Naive thymus-derived CD4-positive, alpha-beta T cell (primary cell): ENCODE results near the gene ZNF576. TPM values are rescaled to one million over a fixed set of nuclear protein-coding genes. Genes with fewer than 3 reads are reported as not detected.

ENCODE experiments used
- ATAC-seq: fragments of 150-1000 bp; cut with Tn5 transposase; 2 replicates; pipeline ENCODE4 v1.10.0; 2021; ENCODE audit warnings: mild to moderate bottlenecking, moderate library complexity
- CTCF ChIA-PET: fragments of 350-600 bp; sonication (Branson Sonifier 250); formaldehyde crosslinking; loops from one replicate; lab custom pipeline; 2021; ENCODE audit warnings: antibody characterized with exemption; lab: Charles Lee
- POLR2A ChIA-PET: fragments of 350-600 bp; sonication (Branson Sonifier 250); formaldehyde crosslinking; loops from one replicate; lab custom pipeline; 2021; ENCODE audit warnings: antibody characterized with exemption, inconsistent platforms; lab: Charles Lee
- DNase-seq, 9 donors: peaks; one replicate each; pipeline versions ENCODE4 v3.0.0 to v3.0.0-alpha.2; 2020 to 2022; ENCODE audit warnings: mixed read lengths in 1 of 9
- H3K27ac ChIP-seq: one replicate; pipeline ENCODE4 v1.7.0; 2013; ENCODE audit warnings: mild to moderate bottlenecking, low read depth, low read length, moderate library complexity
- H3K27me3 ChIP-seq, 2 donors: one replicate each; pipeline ENCODE4 v1.7.0; 2013; ENCODE audit warnings: low read length in 2 of 2, mild to moderate bottlenecking in 2 of 2, moderate library complexity in 2 of 2; ENCODE audit not compliant: control insufficient read depth in 2 of 2, insufficient read depth in 2 of 2
- H3K36me3 ChIP-seq, 3 experiments: 1 replicate in 2 of 3; 2 replicates in 1 of 3; pipeline ENCODE4 v1.7.0; 2013; ENCODE audit warnings: low read length in 3 of 3, mild to moderate bottlenecking in 3 of 3, moderate library complexity in 1 of 3; ENCODE audit not compliant: insufficient read depth in 3 of 3, control insufficient read depth in 2 of 3
- H3K4me1 ChIP-seq, 2 donors: one replicate each; pipeline ENCODE4 v1.7.0; 2013; ENCODE audit warnings: low read length in 2 of 2, mild to moderate bottlenecking in 2 of 2, moderate library complexity in 1 of 2; ENCODE audit not compliant: control insufficient read depth in 2 of 2, insufficient read depth in 2 of 2
- H3K4me3 ChIP-seq: 2 replicates; pipeline ENCODE4 v1.7.0; 2013; ENCODE audit warnings: mild to moderate bottlenecking, low read length
- H3K9me3 ChIP-seq, 3 experiments: 1 replicate in 2 of 3; 2 replicates in 1 of 3; pipeline ENCODE4 v1.7.0; 2013; ENCODE audit warnings: low read length in 3 of 3; ENCODE audit not compliant: control insufficient read depth in 2 of 3
- H3K27ac Mint-ChIP-seq, 9 donors: one replicate each; pipeline ENCODE4 v1.8.0; 2020 to 2022; ENCODE audit warnings: mixed read lengths in 9 of 9, mild to moderate bottlenecking in 8 of 9, moderate library complexity in 5 of 9, inconsistent platforms in 2 of 9
- H3K27me3 Mint-ChIP-seq, 5 donors: one replicate each; pipeline ENCODE4 v1.8.0; 2021 to 2022; ENCODE audit warnings: mixed read lengths in 5 of 5, mild to moderate bottlenecking in 1 of 5
- H3K36me3 Mint-ChIP-seq, 5 donors: one replicate each; pipeline ENCODE4 v1.8.0; 2020 to 2022; ENCODE audit warnings: mixed read lengths in 5 of 5, mild to moderate bottlenecking in 3 of 5, inconsistent platforms in 1 of 5
- H3K4me1 Mint-ChIP-seq, 7 donors: one replicate each; pipeline ENCODE4 v1.8.0; 2020 to 2022; ENCODE audit warnings: mixed read lengths in 7 of 7, mild to moderate bottlenecking in 3 of 7, inconsistent platforms in 1 of 7
- H3K4me3 Mint-ChIP-seq, 10 donors: one replicate each; pipeline ENCODE4 v1.8.0; 2020 to 2022; ENCODE audit warnings: mild to moderate bottlenecking in 10 of 10, mixed read lengths in 10 of 10, moderate library complexity in 6 of 10, inconsistent platforms in 2 of 10
- H3K9me3 Mint-ChIP-seq, 11 donors: one replicate each; pipeline ENCODE4 v1.8.0; 2020 to 2022; ENCODE audit warnings: mixed read lengths in 11 of 11, mild to moderate bottlenecking in 4 of 11, inconsistent platforms in 1 of 11, moderate library complexity in 1 of 11
- intact Hi-C, 2 donors: fragments of 100-400 bp; cut with micrococcal nuclease; formaldehyde crosslinking; loops; one replicate each; pipeline ENCODE4 v1.15.1; 2023
- polyA plus RNA-seq, 2 donors: library from polyadenylated mRNA; unstranded; fragments of 300-500 nt; fragmentation: Illumina TruSeq; gene quantifications; one replicate each; pipeline ENCODE4 v1.2.3, GENCODE V29; 2021
- total RNA-seq, 6 experiments: library from RNA in 5 of 6; stranded (reverse) in 5 of 6; gene quantifications; 1 replicate in 5 of 6; 2 replicates in 1 of 6; pipeline ENCODE4 v1.2.3 and lab custom pipeline; 2021 to 2026

Gene ZNF576
- total and polyA plus RNA-seq, 7 experiments from 2014 or later, result 8.6 to 20.6 (median 15.7) TPM

DNA sequence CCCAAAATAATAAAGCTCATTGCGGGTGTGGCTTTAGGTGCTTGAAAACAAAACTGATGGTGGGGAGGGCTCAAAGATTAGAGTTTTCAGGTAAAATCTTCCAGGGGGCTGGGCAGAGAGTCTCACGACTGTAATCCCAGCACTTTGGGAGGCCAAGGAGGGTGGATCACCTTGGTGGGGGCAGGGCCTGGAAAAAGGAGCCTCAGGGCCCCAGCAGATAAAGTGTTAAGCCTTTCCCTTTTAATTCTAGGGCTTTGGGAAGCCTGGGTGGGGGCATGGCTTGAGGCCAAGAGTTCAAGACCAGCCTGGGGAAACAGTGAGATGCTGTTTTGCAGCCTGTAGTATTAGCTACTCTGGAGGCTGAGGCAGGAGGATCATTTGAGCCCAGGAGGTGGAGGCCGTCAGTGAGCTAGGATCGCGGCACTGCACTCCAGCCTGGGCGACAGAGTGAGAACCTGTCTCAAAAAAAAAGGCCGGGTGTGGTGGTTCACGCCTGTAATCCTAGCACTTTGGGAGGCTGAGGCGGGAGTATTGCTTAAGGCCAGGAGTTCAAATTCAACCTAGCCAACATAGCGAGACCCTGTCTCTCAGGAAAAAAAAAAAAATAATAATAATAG lies 2.2 kb upstream of the ZNF576 start:
- Mint-ChIP-seq H3K4me1 (peaks cover 32 to 60% (median 53%) of the 10 kb centered on the region in 7 donors), H3K27ac (peak overlapping the region; percentile 36 to 100 (median 88)), H3K36me3 (peaks cover 0 to 16% (median 10%) of the 10 kb centered on the region in 5 donors), H3K27me3 (peaks cover 0 to 4% (median 0%) of the 10 kb centered on the region in 5 donors), H3K4me3 (peak overlapping the region; percentile 2 to 97 (median 88)), H3K9me3 (peaks cover 0 to 5% (median 0%) of the 10 kb centered on the region in 11 donors)
- ATAC-seq, result no peak
- no peak overlapping the region for H3K4me3 ChIP-seq
- no peaks in the 10 kb centered on the region for H3K27me3 ChIP-seq
- intact Hi-C loops, result loop anchor here (1.0 kb wide), 4 partner anchors 39 to 147 kb away; no protein-coding TSS in a partner anchor
- DNase-seq, result no peak
- CTCF ChIA-PET, result interaction anchor here (0.6 to 5.5 kb wide), 24 partner anchors 12 to 166 kb away, joined by 3 to 122 read pairs (median 6); partner anchors contain the start of genes PINLYP, XRCC1 and ZNF575
- peaks cover 23 to 28% of the 10 kb centered on the region in 2 donors for H3K4me1 ChIP-seq
- H3K27ac ChIP-seq, result peak overlapping the region; percentile 95
- H3K36me3 ChIP-seq, result peaks cover under 1 to 30% (median 4%) of the 10 kb centered on the region in 3 experiments
- H3K9me3 ChIP-seq, result no peaks in the 10 kb centered on the region
- POLR2A ChIA-PET, result interaction anchor here (0.7 to 5.0 kb wide), 10 partner anchors 19 to 155 kb away, joined by 4 to 51 read pairs (median 6); partner anchors contain the start of genes PINLYP, XRCC1 and ZNF575

- Histone ChIP-seq H3K4me1 (peaks cover 18 to 28% of the 10 kb centered on the region in 2 donors), H3K36me3 (peaks cover 4 to 38% (median 6%) of the 10 kb centered on the region in 3 experiments), H3K27ac (peak overlapping the region; percentile 95), H3K27me3 (no peaks in the 10 kb centered on the region), H3K9me3 (no peaks in the 10 kb centered on the region), H3K4me3 (peak overlapping the region; percentile 81)
- Mint-ChIP-seq H3K4me1 (peaks cover 27 to 55% (median 45%) of the 10 kb centered on the region in 7 donors), H3K9me3 (peaks cover 0 to 5% (median 0%) of the 10 kb centered on the region in 11 donors), H3K4me3 (peak overlapping the region; percentile 84 to 98 (median 95)), H3K27ac (peak overlapping the region; percentile 98 to 100 (median 100)), H3K27me3 (peaks cover 0 to 4% (median 0%) of the 10 kb centered on the region in 5 donors), H3K36me3 (peaks cover 0 to 14% (median 10%) of the 10 kb centered on the region in 5 donors)
- intact Hi-C loops, result loop anchor here (1.0 to 5.0 kb wide), 5 partner anchors 40 to 148 kb away; no protein-coding TSS in a partner anchor
- peak; percentile 72 for ATAC-seq
- POLR2A ChIA-PET, result interaction anchor here (0.7 to 5.0 kb wide), 12 partner anchors 20 to 156 kb away, joined by 4 to 51 read pairs (median 6); partner anchors contain the start of genes PINLYP, XRCC1 and ZNF575
- CTCF ChIA-PET, result interaction anchor here (0.6 to 5.5 kb wide), 27 partner anchors 11 to 190 kb away, joined by 3 to 122 read pairs (median 5); partner anchors contain the start of genes PINLYP, XRCC1 and ZNF575
- DNase-seq, result peak; percentile 68 to 82 (median 76)
These were observed 1.4 kb upstream of the ZNF576 start for GRCh38 chr19:43594710-43595604.

DNA sequence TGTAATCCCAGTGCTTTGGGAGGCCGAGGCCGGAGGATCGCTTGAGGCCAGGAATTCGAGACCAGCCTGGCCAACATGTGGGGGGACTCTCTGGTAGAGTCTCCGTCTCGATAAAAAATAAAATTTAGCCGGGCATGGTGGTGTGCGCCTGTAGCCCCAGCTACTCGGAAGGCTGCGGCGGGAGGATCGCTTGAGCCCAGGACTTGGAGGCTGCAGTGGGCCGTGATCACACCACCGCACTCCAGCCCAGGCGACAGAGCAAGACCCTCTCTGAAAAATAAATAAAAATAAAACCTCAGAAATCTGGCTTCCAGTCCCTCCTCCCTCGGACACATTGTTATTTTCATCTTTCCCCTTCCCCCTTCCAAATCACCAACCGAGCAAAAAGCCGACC lies 793 bp upstream of the ZNF576 start:
- DNase-seq (peak in 1 of 9 donors; percentile 35), ATAC-seq (no peak)
- intact Hi-C loops, result loop anchor here in 1 of 2 donors (5.0 kb wide), 1 partner anchor 133 kb away; no protein-coding TSS in a partner anchor

DNA sequence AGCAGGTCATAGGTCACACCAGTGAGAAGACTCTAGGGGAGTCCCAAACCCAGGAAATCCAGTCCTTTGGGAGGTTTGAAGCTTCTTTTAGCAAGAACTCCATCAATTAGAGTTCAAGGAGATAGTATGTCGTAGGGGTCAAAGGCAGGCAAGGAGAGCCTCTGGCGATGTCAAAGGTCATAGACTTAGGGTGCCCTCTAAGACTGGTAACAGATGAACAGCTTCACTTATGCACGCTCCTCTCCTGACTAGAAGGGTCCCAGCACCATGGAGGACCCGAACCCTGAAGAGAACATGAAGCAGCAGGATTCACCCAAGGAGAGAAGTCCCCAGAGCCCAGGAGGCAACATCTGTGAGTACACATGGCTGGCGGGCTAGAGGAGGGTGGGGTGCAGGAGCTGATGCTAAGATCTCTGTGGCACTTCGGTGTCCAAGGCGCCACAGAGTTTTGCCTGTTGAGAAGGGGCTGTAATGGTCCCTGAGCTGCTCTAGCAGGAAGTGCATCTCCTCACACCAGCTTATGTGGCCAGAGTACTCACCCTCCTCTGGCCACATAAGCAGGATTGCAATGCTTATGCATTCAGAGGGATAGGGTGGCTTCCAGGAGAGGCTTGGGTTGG lies 557 bp downstream of the ZNF576 start:
- Mint-ChIP-seq H3K4me3 (peak overlapping the region; percentile 84 to 98 (median 95)), H3K36me3 (peaks cover 0 to 15% (median 4%) of the 10 kb centered on the region in 5 donors), H3K9me3 (peaks cover 0 to 5% (median 0%) of the 10 kb centered on the region in 11 donors), H3K27me3 (peaks cover 0 to 4% (median 0%) of the 10 kb centered on the region in 5 donors), H3K27ac (peak overlapping the region; percentile 98 to 100 (median 100)), H3K4me1 (peaks cover 27 to 47% (median 37%) of the 10 kb centered on the region in 7 donors)
- no peak for ATAC-seq
- H3K9me3 ChIP-seq, result no peaks in the 10 kb centered on the region
- H3K27ac ChIP-seq, result peak overlapping the region; percentile 95
- CTCF ChIA-PET, result interaction anchor here (1.1 to 5.5 kb wide), 5 partner anchors 22 to 213 kb away, joined by 3 to 122 read pairs (median 8); partner anchors contain the start of genes PINLYP and XRCC1
- POLR2A ChIA-PET, result interaction anchor here (0.6 to 5.0 kb wide), 10 partner anchors 10 to 93 kb away, joined by 3 to 51 read pairs (median 4); partner anchors contain the start of genes PHLDB3, PINLYP and XRCC1
- H3K27me3 ChIP-seq, result no peaks in the 10 kb centered on the region
- H3K4me1 ChIP-seq, result peaks cover 16 to 28% of the 10 kb centered on the region in 2 donors
- DNase-seq, result no peak
- intact Hi-C loops, result loop anchor here (1.0 to 5.0 kb wide), 17 partner anchors 17 to 338 kb away; partner anchors contain the start of genes PINLYP (in 2 of the 2), SMG9 (in 2 of the 2), XRCC1 (in 2 of the 2) and ZNF428 (in 2 of the 2)
- H3K4me3 ChIP-seq, result peak overlapping the region; percentile 81
- peaks cover 4 to 52% (median 6%) of the 10 kb centered on the region in 3 experiments for H3K36me3 ChIP-seq

More for the DNA sequence above, 793 bp upstream of the ZNF576 start:
- Mint-ChIP-seq H3K9me3 (peaks cover 0 to 5% (median 0%) of the 10 kb centered on the region in 11 donors), H3K4me1 (peaks cover 27 to 51% (median 41%) of the 10 kb centered on the region in 7 donors), H3K27ac (peak overlapping the region; percentile 98 to 100 (median 100)), H3K27me3 (peaks cover 0 to 4% (median 0%) of the 10 kb centered on the region in 5 donors), H3K4me3 (peak overlapping the region; percentile 84 to 98 (median 95)), H3K36me3 (peaks cover 0 to 14% (median 6%) of the 10 kb centered on the region in 5 donors)
- Histone ChIP-seq H3K9me3 (no peaks in the 10 kb centered on the region), H3K27me3 (no peaks in the 10 kb centered on the region), H3K4me3 (peak overlapping the region; percentile 81), H3K27ac (peak overlapping the region; percentile 95), H3K36me3 (peaks cover 4 to 42% (median 6%) of the 10 kb centered on the region in 3 experiments), H3K4me1 (peaks cover 16 to 28% of the 10 kb centered on the region in 2 donors)
- ChIA-PET POLR2A (interaction anchor here (0.6 to 5.0 kb wide), 14 partner anchors 9 to 156 kb away, joined by 3 to 51 read pairs (median 5); partner anchors contain the start of genes PHLDB3, PINLYP, XRCC1 and ZNF575), CTCF (interaction anchor here (0.6 to 5.5 kb wide), 13 partner anchors 11 to 214 kb away, joined by 3 to 122 read pairs (median 8); partner anchors contain the start of genes PINLYP and XRCC1)

GRCh38 chr19:43597876-43598275 lies 1.5 kb downstream of the ZNF576 start:
- DNase-seq, result no peak
- Histone ChIP-seq H3K9me3 (no peaks in the 10 kb centered on the region), H3K4me1 (peaks cover 16 to 28% of the 10 kb centered on the region in 2 donors), H3K4me3 (peak overlapping the region; percentile 81), H3K27me3 (no peaks in the 10 kb centered on the region), H3K36me3 (peaks cover 6 to 52% (median 11%) of the 10 kb centered on the region in 3 experiments), H3K27ac (peak overlapping the region; percentile 95)
- peaks cover 0 to 5% (median 0%) of the 10 kb centered on the region in 11 donors for H3K9me3 Mint-ChIP-seq
- H3K27ac Mint-ChIP-seq, result peak overlapping the region; percentile 88 to 100 (median 99)
- peak overlapping the region; percentile 84 to 98 (median 95) for H3K4me3 Mint-ChIP-seq
- H3K36me3 Mint-ChIP-seq, result peaks cover 0 to 13% (median 3%) of the 10 kb centered on the region in 5 donors
- ChIA-PET CTCF (interaction anchor here (0.5 to 5.5 kb wide), 4 partner anchors 23 to 166 kb away, joined by 3 to 122 read pairs (median 20); partner anchors contain the start of genes PINLYP and XRCC1), POLR2A (interaction anchor here (0.6 to 5.0 kb wide), 6 partner anchors 9 to 72 kb away, joined by 3 to 51 read pairs (median 4); partner anchors contain the start of genes PINLYP, PLAUR and XRCC1)
- H3K4me1 Mint-ChIP-seq, result peaks cover 25 to 47% (median 37%) of the 10 kb centered on the region in 7 donors
- intact Hi-C loops, result loop anchor here in 1 of 2 donors (2.0 to 5.0 kb wide), 2 partner anchors 136 to 187 kb away; no protein-coding TSS in a partner anchor
- H3K27me3 Mint-ChIP-seq, result peaks cover 0 to 4% (median 0%) of the 10 kb centered on the region in 5 donors
- no peak for ATAC-seq
